Measurements from ENCODE around the gene ABHD17A. TPM values are rescaled to one million over a fixed set of nuclear protein-coding genes. Genes with fewer than 3 reads are reported as not detected.

Gene ABHD17A
- total RNA-seq, 1 donor from 2014 or later = 83.0 TPM

DNA sequence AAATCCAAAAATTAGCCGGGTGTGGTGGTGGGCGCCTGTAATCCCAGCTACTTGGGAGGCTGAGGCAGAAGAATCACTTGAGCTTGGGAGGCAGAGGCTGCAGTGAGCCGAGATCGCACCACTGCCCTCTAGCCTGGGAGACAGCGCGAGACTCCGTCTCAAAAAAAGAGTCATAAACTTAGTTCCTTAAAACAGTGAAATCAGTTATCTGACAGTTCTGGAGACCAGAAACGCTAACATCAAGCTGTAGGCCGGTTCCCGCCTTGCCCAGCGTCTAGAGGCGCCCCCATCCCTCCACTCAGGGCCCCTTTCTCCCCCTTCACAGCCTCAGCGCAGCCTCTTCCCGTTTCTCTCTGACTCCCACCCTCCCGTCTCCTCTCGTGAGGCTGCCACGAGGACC is 31.9 kb upstream of the ABHD17A start:
- Histone ChIP-seq H3K4me1 (no peaks in the 10 kb centered on the region), H3K4me3 (no peak overlapping the region), H3K9me3 (no peaks in the 10 kb centered on the region), H3K27ac (no peak overlapping the region), H3K36me3 (peaks cover 0 to 28% of the 10 kb centered on the region in 2 donors), H3K27me3 (no peaks in the 10 kb centered on the region)
- intact Hi-C loops (cut with DNase I) = no loop called here
- DNase-seq (ENCODE audit: extremely low spot score in 2 of 2) = no peak
- no peak for TF ChIP-seq POLR2A (IDR thresholded peaks at IDR 0.05)
- TF ChIP-seq, protein P1, sequence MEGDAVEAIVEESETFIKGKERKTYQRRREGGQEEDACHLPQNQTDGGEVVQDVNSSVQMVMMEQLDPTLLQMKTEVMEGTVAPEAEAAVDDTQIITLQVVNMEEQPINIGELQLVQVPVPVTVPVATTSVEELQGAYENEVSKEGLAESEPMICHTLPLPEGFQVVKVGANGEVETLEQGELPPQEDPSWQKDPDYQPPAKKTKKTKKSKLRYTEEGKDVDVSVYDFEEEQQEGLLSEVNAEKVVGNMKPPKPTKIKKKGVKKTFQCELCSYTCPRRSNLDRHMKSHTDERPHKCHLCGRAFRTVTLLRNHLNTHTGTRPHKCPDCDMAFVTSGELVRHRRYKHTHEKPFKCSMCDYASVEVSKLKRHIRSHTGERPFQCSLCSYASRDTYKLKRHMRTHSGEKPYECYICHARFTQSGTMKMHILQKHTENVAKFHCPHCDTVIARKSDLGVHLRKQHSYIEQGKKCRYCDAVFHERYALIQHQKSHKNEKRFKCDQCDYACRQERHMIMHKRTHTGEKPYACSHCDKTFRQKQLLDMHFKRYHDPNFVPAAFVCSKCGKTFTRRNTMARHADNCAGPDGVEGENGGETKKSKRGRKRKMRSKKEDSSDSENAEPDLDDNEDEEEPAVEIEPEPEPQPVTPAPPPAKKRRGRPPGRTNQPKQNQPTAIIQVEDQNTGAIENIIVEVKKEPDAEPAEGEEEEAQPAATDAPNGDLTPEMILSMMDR (IDR thresholded peaks at IDR 0.05) = no peak
- no peak for TF ChIP-seq POLR2AphosphoS5 (IDR thresholded peaks at IDR 0.05; ENCODE audit: insufficient read depth in 1 of 2, low read depth in 1 of 2)

DNA sequence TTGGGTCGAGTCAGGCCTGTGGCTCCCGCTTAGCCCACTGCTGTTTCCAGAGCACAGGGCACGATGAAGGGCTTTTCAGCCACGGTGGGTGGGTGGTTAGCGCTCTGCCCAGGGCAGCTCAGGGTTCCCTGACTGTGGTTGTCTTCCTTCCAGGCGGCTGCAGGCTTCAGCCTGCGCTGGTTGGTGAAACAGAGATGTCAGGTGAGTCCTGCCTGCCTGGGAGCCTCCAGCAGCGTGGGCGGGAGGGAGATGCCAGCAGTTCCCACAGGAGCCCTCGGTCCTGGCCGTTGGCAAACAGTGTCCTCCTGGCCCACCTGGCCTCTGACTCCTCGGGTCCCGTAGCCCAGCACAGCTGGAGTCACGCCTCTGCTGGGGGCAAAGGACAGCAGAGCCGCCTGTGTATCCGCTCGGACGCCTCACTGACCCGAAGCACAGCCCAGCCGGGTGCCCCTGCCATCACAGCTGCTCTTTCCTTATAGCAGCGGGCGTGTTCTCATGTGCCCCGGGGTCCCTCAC is 29.6 kb upstream of the ABHD17A start:
- TF ChIP-seq, protein P1 (IDR thresholded peaks at IDR 0.05) = no peak
- TF ChIP-seq POLR2A (IDR thresholded peaks at IDR 0.05) = no peak
- no peak for TF ChIP-seq POLR2AphosphoS5 (IDR thresholded peaks at IDR 0.05; ENCODE audit: insufficient read depth in 1 of 2, low read depth in 1 of 2)
- no peak overlapping the region for H3K27ac ChIP-seq
- intact Hi-C loops (cut with DNase I) = no loop called here
- H3K27me3 ChIP-seq = no peaks in the 10 kb centered on the region
- no peaks in the 10 kb centered on the region for H3K9me3 ChIP-seq
- no peak overlapping the region for H3K4me3 ChIP-seq
- H3K4me1 ChIP-seq = peaks cover 4% of the 10 kb centered on the region
- DNase-seq (ENCODE audit: extremely low spot score in 2 of 2) = no peak
- peaks cover 0 to 15% of the 10 kb centered on the region in 2 donors for H3K36me3 ChIP-seq

DNA sequence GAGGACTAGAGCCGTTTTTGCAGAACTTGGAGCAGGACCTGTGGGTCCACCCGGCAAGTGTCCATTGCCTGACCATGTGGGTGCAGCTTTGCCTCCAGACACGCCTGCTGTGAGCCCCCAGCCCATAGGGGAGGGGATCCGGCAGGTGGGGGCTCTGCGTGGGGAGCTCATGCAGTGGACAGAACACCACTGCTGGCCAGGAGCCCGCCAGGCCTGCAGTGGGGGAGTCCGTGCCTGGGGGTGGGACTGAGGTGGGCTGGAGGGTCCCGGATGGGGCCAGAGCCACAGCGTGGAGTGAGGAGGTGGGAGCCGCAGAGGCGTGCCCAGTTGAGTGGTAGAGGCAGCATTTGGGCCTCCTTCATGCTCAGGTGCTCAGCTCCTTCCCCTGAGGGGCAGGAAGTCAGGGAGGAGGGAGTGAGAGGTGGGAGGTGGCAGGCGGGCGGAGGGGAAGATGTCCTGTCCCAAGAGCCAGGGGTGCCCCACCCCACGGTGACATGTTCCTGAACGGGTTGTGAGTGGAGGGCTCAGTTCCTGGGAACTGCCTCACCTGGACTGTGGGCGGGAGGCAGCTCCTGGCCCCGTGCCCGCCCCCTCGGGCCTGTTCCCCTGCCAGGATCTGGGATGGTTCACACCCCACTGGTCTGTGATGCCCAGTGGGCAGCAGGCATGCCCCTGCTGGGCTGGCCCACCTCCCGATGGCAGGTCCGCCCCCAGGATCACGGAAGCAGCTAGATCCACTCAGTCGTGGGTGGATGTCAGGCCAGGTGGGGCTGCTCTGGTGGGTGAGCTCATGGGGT is 28.7 kb upstream of the ABHD17A start:
- H3K4me3 ChIP-seq = no peak overlapping the region
- no peaks in the 10 kb centered on the region for H3K9me3 ChIP-seq
- TF ChIP-seq, protein P1 (IDR thresholded peaks at IDR 0.05) = no peak
- TF ChIP-seq POLR2A (IDR thresholded peaks at IDR 0.05) (no peak), POLR2AphosphoS5 (IDR thresholded peaks at IDR 0.05; ENCODE audit: insufficient read depth in 1 of 2, low read depth in 1 of 2) (no peak)
- intact Hi-C loops (cut with DNase I) = no loop called here
- H3K4me1 ChIP-seq = peaks cover 13% of the 10 kb centered on the region
- H3K36me3 ChIP-seq = peaks cover 0 to 9% of the 10 kb centered on the region in 2 donors
- no peak for DNase-seq (ENCODE audit: extremely low spot score in 2 of 2)
- no peak overlapping the region for H3K27ac ChIP-seq
- no peaks in the 10 kb centered on the region for H3K27me3 ChIP-seq

DNA sequence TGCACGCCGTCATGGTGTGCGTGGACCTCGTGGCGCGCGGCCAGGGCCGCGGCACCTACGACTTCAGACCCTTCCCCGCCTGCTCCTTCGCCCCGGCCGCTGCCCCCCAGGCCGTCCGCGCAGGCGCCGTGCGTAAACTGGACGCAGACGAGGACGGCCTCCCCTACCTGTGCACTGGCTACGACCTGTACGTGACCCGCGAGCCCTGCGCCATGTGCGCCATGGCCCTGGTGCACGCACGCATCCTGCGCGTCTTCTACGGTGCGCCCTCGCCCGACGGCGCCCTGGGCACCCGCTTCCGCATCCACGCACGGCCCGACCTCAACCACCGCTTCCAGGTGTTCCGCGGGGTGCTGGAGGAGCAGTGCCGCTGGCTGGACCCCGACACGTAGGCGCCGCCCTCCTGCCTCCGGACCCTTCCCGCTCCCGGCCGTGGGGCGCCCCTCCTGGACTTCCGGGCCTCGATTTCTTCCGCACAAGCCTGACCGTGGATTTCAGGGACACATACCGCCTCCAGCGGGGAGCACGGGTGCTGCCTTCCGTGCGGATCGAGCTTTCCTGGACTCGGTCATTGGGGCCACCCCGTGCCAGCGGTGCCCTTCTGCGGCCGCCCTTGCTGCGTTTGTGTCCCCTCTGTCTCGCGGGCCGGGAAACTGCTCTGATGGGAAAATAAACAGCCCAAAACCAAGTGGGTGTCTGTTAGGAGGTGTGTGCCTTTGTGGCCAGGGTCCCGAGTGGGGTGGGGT is 27.6 kb upstream of the ABHD17A start:
- Histone ChIP-seq H3K36me3 (peaks cover 0 to 2% of the 10 kb centered on the region in 2 donors), H3K4me1 (peaks cover 23% of the 10 kb centered on the region), H3K4me3 (no peak overlapping the region), H3K27me3 (no peaks in the 10 kb centered on the region), H3K9me3 (no peaks in the 10 kb centered on the region), H3K27ac (no peak overlapping the region)
- no peak for TF ChIP-seq POLR2A (IDR thresholded peaks at IDR 0.05)
- TF ChIP-seq, protein P1 (IDR thresholded peaks at IDR 0.05) = no peak
- TF ChIP-seq POLR2AphosphoS5 (IDR thresholded peaks at IDR 0.05; ENCODE audit: insufficient read depth in 1 of 2, low read depth in 1 of 2) = no peak
- peak in 1 of 2 donors; percentile 95 for DNase-seq (ENCODE audit: extremely low spot score in 2 of 2)
- intact Hi-C loops (cut with DNase I) = no loop called here
